ENCODE data around the gene SPSB1. TPM values are rescaled to one million over a fixed set of nuclear protein-coding genes. Genes with fewer than 3 reads are reported as not detected.

Gene SPSB1
- total RNA-seq, 1 experiment from 2014 or later, result 2.9 TPM

GRCh38 chr1:9314111-9314510, 21.4 kb downstream of the SPSB1 start:
- Histone ChIP-seq H3K56ac (ENCODE audit: insufficient read length, low read depth, low read length) (no peak overlapping the region), H2BK15ac (ENCODE audit: low read depth, low read length) (no peak overlapping the region), H4K8ac (replicated peaks; ENCODE audit: insufficient read length, low read depth, low read length) (no peak overlapping the region), H2BK20ac (ENCODE audit: low read depth, low read length, poor library complexity, severe bottlenecking) (no peak overlapping the region), H3K27me3 (ENCODE audit: insufficient read depth, low read length) (no peaks in the 10 kb centered on the region), H3K27ac (ENCODE audit: insufficient read length, low read depth, low read length) (no peak overlapping the region), H3K14ac (ENCODE audit: insufficient read depth, low read length) (no peak overlapping the region), H2BK120ac (ENCODE audit: low read depth, low read length, poor library complexity, severe bottlenecking) (no peak overlapping the region), H4K20me1 (ENCODE audit: control insufficient read depth, insufficient read depth, insufficient read length) (no peaks in the 10 kb centered on the region), H2AK5ac (ENCODE audit: insufficient read length, low read length) (no peak overlapping the region), H3K4me1 (ENCODE audit: insufficient read depth, low read length) (no peaks in the 10 kb centered on the region), H3K4ac (ENCODE audit: low read depth, low read length) (no peak overlapping the region), H3K9me3 (ENCODE audit: control insufficient read depth, low read depth, low read length) (no peaks in the 10 kb centered on the region), H2BK5ac (ENCODE audit: insufficient read length, low read length) (no peak overlapping the region), H3K79me1 (ENCODE audit: insufficient read depth, low read depth, low read length, poor library complexity, severe bottlenecking) (no peaks in the 10 kb centered on the region), H3K4me2 (ENCODE audit: insufficient read depth, insufficient read length, low read length) (no peak overlapping the region), H2BK12ac (ENCODE audit: insufficient read length, low read depth, low read length) (no peak overlapping the region), H3K79me2 (ENCODE audit: insufficient read depth, low read length) (no peaks in the 10 kb centered on the region), H3K18ac (ENCODE audit: insufficient read length, low read depth, low read length) (no peak overlapping the region), H3K9ac (ENCODE audit: extremely low read depth, insufficient read length, low read length) (no peak overlapping the region), H4K91ac (ENCODE audit: insufficient read length, low read depth, low read length) (no peak overlapping the region), H2AFZ (ENCODE audit: low read length) (no peak overlapping the region), H4K5ac (ENCODE audit: insufficient read length, low read depth, low read length) (no peak overlapping the region), H3K23me2 (ENCODE audit: insufficient read length, low read depth, low read length, poor library complexity, severe bottlenecking) (no peaks in the 10 kb centered on the region), H3T11ph (ENCODE audit: low read length) (no peak overlapping the region), H3K23ac (ENCODE audit: insufficient read length, low read depth, low read length) (no peak overlapping the region)
- TF ChIP-seq CTCF (conservative IDR thresholded peaks at IDR 0.05), result no peak
- WGBS (ENCODE audit: extremely low coverage, insufficient read length, low lambda C conversion rate), result no CpG with 5 or more reads among the region's 8 CpGs
- Mint-ChIP-seq H3K9me3 (no peaks in the 10 kb centered on the region), H3K27ac (peak overlapping the region in 1 of 3 experiments; percentile 3; a peak in 1 of 7 replicates), H3K4me1 (peaks cover 22 to 31% of the 10 kb centered on the region in 2 experiments), H3K36me3 (ENCODE audit: insufficient read depth in 1 of 3, low read depth in 3 of 3) (peaks cover 0 to 1% (median 0%) of the 10 kb centered on the region in 3 experiments; a peak in 1 of 7 replicates), H3K27me3 (ENCODE audit: low read depth) (no peaks in the 10 kb centered on the region), H3K4me3 (no peak overlapping the region)
- no peak for DNase-seq

All from H9 (cell line).